Dendritic cell treated with granulocyte-macrophage colony-stimulating factor and Interleukin-4, amounts not matched to agents 40 ng/mL and 50 ng/mL, for 4 days (primary cell): Measurements from ENCODE around the gene BRD3OS.
"Not testable (repeated sequence)": the region's sequence is repeated elsewhere in the genome, so short reads cannot be mapped to it uniquely, and the experiment has no call there.

Source experiments
- H3K27ac Mint-ChIP-seq: one replicate; pipeline ENCODE4 v1.8.0; 2022; ENCODE audit warnings: mild to moderate bottlenecking, mixed read lengths
- H3K27me3 Mint-ChIP-seq: one replicate; pipeline ENCODE4 v1.8.0; 2022; ENCODE audit warnings: mild to moderate bottlenecking, mixed read lengths
- H3K36me3 Mint-ChIP-seq: one replicate; pipeline ENCODE4 v1.8.0; 2022; ENCODE audit warnings: low read depth, mixed read lengths
- H3K4me1 Mint-ChIP-seq: one replicate; pipeline ENCODE4 v1.8.0; 2022; ENCODE audit warnings: low read depth, mixed read lengths
- H3K4me3 Mint-ChIP-seq: one replicate; pipeline ENCODE4 v1.8.0; 2022; ENCODE audit warnings: mild to moderate bottlenecking, moderate library complexity, mixed read lengths
- H3K9me3 Mint-ChIP-seq: one replicate; pipeline ENCODE4 v1.8.0; 2022; ENCODE audit warnings: mixed read lengths
- intact Hi-C: fragments of 100-400 bp; cut with micrococcal nuclease; formaldehyde crosslinking; loops from one replicate; pipeline ENCODE4 v1.15.0; 2022

Gene BRD3OS

DNA sequence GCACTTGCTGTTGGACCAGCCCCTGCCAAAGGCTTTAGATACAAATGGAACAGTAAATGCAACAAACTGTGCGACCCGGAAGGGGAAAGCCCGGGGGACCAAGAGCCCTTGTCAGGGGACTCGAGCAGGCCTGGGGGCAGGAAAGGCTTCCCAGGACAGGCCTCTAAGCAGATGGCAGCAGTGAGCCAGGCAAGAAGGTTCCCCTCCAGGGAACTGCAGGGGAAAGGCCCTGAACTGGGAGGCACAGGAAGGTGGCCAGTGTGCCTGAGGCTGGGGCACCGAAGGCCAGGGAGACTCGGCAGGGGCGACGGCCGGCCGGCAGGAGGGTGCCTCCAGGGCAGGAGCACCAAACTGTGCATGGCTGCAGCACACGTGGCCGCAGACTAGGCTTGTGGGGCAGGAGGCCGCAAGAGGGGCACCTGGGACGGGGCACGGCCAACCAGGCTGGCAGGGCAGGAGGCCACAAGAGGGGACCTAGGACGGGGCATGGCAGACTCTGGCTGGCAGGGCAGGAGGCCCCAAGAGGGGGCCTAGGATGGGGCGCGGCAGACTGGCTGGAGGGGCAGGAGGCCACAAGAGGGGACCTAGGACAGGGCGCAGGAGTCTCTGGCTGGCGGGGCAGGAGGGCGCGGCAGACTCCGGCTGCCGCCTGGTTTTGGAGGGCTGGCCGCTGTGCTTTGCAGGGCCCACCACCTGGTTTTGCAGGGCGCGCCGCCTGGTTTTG, 43.2 kb upstream of the BRD3OS start:
- Mint-ChIP-seq H3K36me3 (peaks cover 26% of the 10 kb centered on the region), H3K4me3 (no peak overlapping the region)

DNA sequence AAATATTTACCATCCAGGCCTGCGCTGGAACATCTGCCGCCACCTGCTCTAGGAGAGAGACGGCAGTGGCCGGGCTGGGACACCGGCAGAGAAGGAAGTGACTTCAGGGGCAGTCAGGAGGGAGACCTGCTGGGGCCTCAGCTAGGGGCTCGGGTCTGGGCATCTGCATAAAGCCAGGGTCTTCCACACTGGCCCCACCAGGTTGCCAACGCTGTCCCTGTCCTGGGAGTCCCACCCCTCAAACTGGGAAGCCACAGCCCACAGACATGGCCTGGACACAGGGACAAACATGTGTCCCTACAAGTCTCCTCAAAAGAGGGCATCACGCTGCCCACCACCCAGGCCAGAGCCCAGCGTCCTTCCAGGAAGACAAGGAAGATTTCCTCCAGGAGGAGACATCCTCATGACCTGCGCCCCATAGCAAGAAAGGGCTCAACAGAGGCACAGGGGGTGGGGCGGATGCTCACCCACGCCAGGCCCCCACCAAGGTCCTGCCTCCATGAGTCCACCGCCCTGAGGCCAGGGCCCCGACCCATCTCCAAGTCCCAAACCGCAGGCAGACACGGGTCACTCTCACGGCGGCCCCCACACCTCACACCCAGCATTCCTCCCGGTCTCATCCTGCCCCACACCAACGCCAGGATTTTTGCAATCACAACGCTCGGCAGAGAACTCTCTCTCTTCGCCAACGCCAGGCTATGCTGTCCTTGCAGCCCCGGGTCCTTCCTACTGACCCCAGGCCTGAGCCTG, 42.1 kb upstream of the BRD3OS start:
- Mint-ChIP-seq H3K27ac (no peak overlapping the region), H3K4me1 (peaks cover 44% of the 10 kb centered on the region), H3K27me3 (peaks cover 13% of the 10 kb centered on the region), H3K36me3 (peaks cover 20% of the 10 kb centered on the region), H3K4me3 (no peak overlapping the region), H3K9me3 (no peaks in the 10 kb centered on the region)
- intact Hi-C loops, result no loop called here

More for the DNA sequence above, 43.2 kb upstream of the BRD3OS start:
- Mint-ChIP-seq H3K4me1 (peaks cover 41% of the 10 kb centered on the region), H3K9me3 (no peaks in the 10 kb centered on the region), H3K27ac (no peak overlapping the region), H3K27me3 (peaks cover 13% of the 10 kb centered on the region)
- intact Hi-C loops, result no loop called here

DNA sequence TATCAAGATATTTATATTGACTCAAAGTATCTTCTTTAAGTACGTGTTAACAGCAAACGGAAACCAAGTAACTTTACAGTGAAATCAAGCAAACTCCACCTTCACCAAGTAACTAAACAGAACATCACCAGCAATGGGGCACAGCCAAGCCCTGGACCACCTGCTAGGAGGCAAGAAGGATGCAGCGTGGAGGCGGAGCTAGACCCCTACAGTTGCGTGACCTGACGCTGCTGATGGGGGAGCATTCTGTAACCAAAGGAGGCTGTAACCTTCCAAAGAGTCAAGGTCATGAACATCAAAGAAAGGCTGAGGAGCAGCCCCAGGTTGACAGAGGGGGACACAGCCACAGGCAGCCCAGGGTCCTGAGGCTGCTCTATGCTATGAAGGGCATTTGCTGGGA, 39.2 kb upstream of the BRD3OS start:
- peaks cover 14% of the 10 kb centered on the region for H3K36me3 Mint-ChIP-seq
- no peak overlapping the region for H3K4me3 Mint-ChIP-seq
- intact Hi-C loops, result no loop called here
- peaks cover 16% of the 10 kb centered on the region for H3K27me3 Mint-ChIP-seq
- no peak overlapping the region for H3K27ac Mint-ChIP-seq
- H3K4me1 Mint-ChIP-seq, result peaks cover 42% of the 10 kb centered on the region
- no peaks in the 10 kb centered on the region for H3K9me3 Mint-ChIP-seq

DNA sequence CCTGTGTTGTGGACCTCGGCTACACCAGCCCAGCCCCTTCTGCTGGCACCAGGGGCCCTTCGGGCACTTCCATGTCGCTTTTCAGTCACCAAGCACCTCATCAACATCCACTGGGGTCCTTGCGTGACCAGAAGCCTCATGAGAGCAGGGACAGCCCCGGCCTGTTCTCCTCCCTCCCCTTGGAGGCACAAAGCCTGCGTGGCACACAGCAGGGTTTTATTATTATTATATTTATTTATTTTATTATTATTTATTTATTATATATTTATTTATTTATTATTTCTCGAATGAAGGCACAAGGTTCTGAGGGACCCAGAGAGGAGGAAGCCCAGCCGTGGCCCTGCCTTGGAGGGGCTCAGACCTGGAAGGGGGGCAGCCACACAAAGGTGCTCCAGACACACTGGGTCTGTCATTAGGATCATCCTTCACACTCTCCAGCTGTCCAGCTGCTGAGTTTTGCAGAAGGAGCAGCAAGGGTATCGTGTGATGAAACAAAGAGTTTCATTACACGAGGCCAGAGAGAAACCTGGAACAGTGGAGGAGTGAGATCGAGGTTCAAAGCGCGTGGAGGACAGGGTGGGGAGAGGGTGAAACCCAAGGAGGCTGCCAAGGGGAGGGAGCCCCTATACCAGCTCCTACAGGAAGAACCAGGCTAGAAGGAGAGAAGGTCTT, 38.4 kb upstream of the BRD3OS start:
- H3K27me3 Mint-ChIP-seq, result peaks cover 16% of the 10 kb centered on the region
- no peak overlapping the region for H3K4me3 Mint-ChIP-seq
- H3K27ac Mint-ChIP-seq, result no peak overlapping the region
- peaks cover 39% of the 10 kb centered on the region for H3K4me1 Mint-ChIP-seq
- intact Hi-C loops, result no loop called here
- peaks cover 11% of the 10 kb centered on the region for H3K36me3 Mint-ChIP-seq
- H3K9me3 Mint-ChIP-seq, result no peaks in the 10 kb centered on the region

DNA sequence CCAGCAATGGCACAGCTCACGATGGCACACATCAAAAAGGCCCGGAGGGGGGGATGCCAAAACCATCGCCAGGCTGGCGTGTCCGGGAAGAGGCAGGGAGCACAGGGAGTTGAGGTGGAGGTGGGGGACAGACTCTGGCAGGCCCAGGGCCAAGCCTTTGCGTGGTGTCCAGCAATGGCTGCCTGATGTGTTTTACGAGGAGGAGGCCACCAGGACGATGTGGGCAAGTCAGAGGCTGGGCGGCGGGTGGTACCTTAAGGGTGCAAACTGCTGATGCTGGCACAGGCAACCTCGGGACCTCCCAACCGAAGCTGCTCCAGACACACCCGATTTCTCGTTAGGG, 37.9 kb upstream of the BRD3OS start:
- Mint-ChIP-seq H3K36me3 (peaks cover 11% of the 10 kb centered on the region), H3K27ac (no peak overlapping the region), H3K9me3 (no peaks in the 10 kb centered on the region), H3K4me3 (no peak overlapping the region), H3K27me3 (peaks cover 16% of the 10 kb centered on the region), H3K4me1 (peaks cover 39% of the 10 kb centered on the region)
- intact Hi-C loops, result no loop called here

DNA sequence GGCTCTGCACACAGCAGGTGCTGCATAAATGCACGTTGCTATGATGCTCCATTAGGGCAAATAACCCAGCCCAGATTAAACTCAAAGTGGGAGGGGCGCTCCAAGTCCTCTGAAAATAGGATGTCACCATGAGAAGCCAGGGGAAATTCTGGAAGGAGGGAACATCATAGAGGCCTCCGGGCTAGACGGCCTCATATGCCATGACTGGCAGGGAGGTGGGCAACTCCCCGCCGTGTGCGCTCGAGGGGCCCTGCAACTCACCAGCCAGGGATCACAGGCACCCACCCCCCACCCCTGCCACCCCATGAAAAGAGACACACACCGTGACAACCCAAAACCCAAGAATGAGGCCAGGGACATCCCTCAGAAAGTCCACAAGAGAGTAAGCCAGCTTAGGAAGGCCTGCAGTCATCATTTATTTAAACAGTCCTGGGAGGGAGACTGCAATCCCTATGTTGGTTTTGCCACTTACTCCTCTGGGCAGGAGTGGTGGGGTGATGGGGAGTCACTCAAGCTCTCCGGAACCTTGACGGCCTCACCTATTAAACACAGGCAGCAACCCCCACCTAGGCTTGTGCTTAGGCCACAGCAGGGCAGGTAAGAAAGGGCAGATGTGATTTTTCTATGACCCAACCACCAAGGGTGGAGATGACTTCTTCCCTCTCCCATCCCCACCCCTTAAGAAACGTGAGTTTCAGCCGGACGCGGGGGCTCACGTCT, 37.2 kb upstream of the BRD3OS start:
- Mint-ChIP-seq H3K36me3 (peaks cover 11% of the 10 kb centered on the region), H3K27ac (no peak overlapping the region), H3K27me3 (peaks cover 16% of the 10 kb centered on the region), H3K4me3 (no peak overlapping the region), H3K9me3 (no peaks in the 10 kb centered on the region), H3K4me1 (peaks cover 39% of the 10 kb centered on the region)
- intact Hi-C loops, result no loop called here

DNA sequence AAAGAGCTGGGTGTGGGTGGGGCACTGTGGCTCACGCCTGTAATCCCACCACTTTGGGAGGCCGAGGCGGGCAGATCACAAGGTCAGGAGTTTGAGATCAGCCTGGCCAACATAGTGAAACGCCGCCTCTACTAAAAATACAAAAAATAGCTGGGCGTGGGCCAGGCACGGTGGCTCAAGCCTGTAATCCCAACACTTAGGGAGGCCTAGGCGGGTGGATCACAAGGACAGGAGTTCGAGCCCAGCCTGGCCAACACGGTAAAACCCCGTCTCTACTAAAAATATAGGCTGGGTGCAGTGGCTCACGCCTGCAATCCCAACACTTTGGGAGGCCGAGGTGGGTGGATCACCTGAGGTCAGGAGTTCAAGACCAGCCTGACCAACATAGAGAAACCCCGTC, 36.5 kb upstream of the BRD3OS start:
- H3K4me1 Mint-ChIP-seq, result peaks cover 46% of the 10 kb centered on the region
- H3K9me3 Mint-ChIP-seq, H3K27ac Mint-ChIP-seq, H3K4me3 Mint-ChIP-seq, intact Hi-C loops: not testable (repeated sequence)
- H3K27me3 Mint-ChIP-seq, result peaks cover 16% of the 10 kb centered on the region
- H3K36me3 Mint-ChIP-seq, result peaks cover 11% of the 10 kb centered on the region

DNA sequence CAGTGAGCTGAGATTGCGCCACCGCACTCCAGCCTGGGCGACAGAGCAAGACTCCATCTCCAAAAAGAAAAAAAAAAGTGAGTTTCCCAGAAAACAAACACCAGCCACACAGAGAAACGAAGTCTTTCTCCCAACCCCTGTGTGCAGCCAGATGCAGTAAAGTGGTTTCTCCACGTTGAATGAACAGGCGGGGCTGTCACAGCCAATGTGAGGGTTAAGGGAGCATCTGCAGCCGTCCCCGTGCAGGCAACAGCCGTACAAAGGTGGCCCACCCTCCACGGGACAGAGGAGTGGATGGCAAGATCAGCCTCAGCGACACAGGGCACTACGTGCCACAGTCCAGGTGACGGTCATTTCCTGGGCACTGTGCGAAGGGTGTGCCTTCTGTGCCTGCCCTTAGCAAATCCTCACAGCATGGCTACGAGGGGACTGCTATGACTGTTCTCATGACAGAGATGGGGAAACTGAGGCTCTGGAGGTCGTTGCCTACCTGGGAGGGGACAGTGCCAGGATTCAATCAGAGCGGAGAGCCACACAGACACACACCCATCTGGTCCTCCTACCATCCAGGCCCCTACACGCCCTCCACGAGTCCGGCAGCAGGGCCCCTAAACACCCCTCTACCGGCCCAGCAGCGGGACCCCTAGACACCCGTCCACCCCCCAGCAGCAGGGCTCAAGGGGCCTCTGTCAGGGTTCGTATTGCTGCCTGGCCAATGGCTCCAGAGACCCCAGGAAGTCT, 35.5 kb upstream of the BRD3OS start:
- H3K4me1 Mint-ChIP-seq, result peaks cover 54% of the 10 kb centered on the region
- peak overlapping the region; percentile 85 for H3K4me3 Mint-ChIP-seq
- peaks cover 19% of the 10 kb centered on the region for H3K27me3 Mint-ChIP-seq
- H3K9me3 Mint-ChIP-seq, result no peaks in the 10 kb centered on the region
- peaks cover 11% of the 10 kb centered on the region for H3K36me3 Mint-ChIP-seq
- intact Hi-C loops, result loop anchor here (5.0 to 10.0 kb wide), 3 partner anchors 62 to 455 kb away; partner anchors contain the start of gene ADAMTSL2
- peak overlapping the region; percentile 69 for H3K27ac Mint-ChIP-seq

DNA sequence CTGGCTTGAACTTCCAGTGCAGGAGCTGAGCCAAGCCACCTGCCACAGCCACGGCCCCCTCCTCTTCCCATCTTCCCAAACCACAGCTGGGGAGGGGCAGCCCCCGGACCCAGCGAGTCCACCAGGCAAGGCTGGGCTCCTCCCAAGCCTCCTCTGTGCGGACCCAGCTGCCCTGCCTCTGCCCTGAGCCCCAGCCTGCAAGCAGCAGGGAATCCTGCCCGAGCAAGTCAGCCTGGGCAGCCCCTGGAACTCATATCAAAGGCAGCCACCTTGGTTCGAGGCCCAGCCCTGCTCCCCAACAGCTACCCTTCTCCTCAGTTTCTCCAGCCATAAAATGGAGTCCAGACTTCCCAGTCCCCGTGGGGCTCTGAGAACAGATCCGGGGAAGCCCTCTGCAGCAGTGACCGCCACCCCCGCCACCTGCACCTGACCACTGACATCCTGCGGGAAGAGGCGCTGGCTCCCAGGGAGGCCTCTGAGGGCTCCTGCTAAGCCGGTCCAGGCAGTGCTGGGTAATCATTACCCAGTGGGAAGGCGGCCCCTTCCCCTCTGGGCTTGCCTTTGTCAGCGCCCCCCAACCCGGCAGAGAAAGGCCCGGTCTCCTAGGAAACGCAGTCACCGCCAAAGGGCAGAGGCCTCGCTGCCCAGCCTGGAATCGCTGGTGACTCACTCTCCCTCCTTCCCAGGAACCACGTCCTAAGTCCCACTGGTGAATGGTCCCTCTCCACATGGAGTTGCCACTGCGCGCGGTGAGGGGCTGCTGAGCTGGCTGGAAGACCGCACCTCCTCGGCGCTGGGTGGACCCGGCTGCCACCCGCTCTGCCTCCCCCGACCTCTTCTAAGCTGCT, 34.7 kb upstream of the BRD3OS start:
- intact Hi-C loops, result loop anchor here (5.0 to 10.0 kb wide), 3 partner anchors 63 to 456 kb away; partner anchors contain the start of gene ADAMTSL2
- peaks cover 22% of the 10 kb centered on the region for H3K27me3 Mint-ChIP-seq
- H3K4me3 Mint-ChIP-seq, result peak overlapping the region; percentile 85
- H3K9me3 Mint-ChIP-seq, result no peaks in the 10 kb centered on the region
- H3K27ac Mint-ChIP-seq, result peak overlapping the region; percentile 69
- H3K36me3 Mint-ChIP-seq, result peaks cover 11% of the 10 kb centered on the region
- H3K4me1 Mint-ChIP-seq, result peaks cover 51% of the 10 kb centered on the region

DNA sequence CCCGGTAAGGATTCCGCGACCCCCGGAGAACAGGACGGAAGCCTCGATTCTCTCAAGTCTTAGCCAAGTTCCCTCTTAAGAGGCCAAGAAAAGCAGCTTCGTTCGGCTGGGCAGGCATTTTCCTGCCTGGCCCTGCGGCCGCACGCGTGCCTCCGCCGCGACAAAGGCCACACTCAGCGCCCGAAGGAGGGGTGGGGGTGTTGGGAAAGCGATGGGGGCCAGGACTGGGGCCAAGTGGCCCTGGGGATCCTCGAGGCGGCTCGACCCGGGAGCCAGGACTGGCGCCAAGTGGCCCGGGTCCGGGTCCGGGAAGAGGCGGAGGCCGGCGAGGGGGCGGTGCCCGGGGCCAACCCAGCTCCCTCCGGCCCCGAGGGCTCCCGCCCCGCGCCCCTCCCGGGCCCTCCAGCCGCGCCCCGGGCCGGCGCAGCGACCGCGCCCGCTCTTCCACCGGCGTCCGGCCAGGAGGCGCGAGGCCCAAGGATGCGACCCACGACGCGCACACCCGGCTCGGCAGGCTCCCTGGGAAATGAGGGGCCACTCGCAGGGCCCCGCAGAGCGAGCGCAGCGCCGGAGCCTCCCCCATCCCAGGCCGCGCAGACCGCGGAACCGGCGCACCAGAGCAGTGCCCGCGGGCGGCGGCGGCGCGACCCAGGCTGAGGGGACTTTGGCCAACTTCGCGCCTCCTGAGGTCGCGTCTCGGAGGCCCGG, 33.9 kb upstream of the BRD3OS start:
- intact Hi-C loops, result loop anchor here (5.0 to 10.0 kb wide), 3 partner anchors 64 to 457 kb away; partner anchors contain the start of gene ADAMTSL2
- H3K4me3 Mint-ChIP-seq, result peak overlapping the region; percentile 85
- H3K9me3 Mint-ChIP-seq, result no peaks in the 10 kb centered on the region
- H3K27me3 Mint-ChIP-seq, result peaks cover 22% of the 10 kb centered on the region
- H3K4me1 Mint-ChIP-seq, result peaks cover 43% of the 10 kb centered on the region
- peaks cover 11% of the 10 kb centered on the region for H3K36me3 Mint-ChIP-seq
- H3K27ac Mint-ChIP-seq, result peak overlapping the region; percentile 69

DNA sequence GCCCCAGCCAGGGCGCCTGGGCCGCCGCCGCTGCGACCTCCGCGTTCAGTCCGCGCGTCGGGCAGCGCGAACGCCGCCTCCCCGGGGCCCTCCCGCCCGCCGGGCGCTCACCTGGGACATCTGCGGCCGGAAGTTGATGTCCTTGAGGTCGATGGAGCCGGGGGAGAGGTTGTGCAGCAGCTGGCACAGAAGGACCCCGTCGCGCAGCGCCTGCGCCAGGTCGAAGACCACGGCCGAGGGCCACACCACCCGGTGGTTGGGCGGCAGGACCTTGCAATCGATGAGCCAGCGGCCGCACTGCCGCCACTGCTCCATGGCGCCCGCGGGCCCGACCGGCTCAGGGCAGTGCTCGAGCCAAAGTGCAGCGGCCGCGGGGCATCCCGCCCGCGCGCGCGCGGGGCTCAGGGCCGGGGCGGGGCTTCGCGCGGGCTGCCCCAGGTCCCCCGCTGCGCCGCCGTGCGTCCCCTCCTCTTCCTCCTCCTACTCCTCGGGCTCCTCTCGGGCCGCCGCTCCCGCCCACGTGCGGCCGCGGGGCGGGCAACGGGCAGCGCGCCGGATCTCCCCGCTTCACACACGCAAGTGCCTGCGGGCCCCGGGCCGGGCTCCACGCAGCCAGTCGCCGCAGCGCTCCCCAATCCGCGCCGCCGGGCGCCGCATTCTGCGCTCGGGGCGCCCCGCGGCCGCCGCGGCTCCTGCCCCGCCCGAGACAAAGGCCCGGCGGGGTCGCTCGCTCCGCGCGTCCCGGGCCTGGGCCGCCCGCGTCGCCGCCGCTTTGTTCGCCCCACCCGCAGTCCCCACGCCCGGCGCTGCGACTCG, 33.1 kb upstream of the BRD3OS start, which contains the start of gene VAV2:
Gene VAV2, minus strand, starts transcription at position 361 of the 816 bp plus-strand sequence. Its CDS starts 46 bp downstream, at position 315.
- H3K27ac Mint-ChIP-seq, result peak within 1 kb of the TSS; percentile 84
- H3K4me3 Mint-ChIP-seq, result peak within 1 kb of the TSS; percentile 85
- intact Hi-C loops, result loop anchor here (5.0 to 10.0 kb wide), 3 partner anchors 65 to 457 kb away; partner anchors contain the start of gene ADAMTSL2
- H3K9me3 Mint-ChIP-seq, result no peaks in the 10 kb centered on the region
- H3K4me1 Mint-ChIP-seq, result peaks cover 37% of the 10 kb centered on the region
- peaks cover 26% of the 10 kb centered on the region for H3K27me3 Mint-ChIP-seq
- H3K36me3 Mint-ChIP-seq, result peaks cover 8% of the 10 kb centered on the region
